Suprapubic skin (tissue), 4 donors: ENCODE data around the gene KLHL8. TPM values are rescaled to one million over a fixed set of nuclear protein-coding genes. Genes with fewer than 3 reads are reported as not detected.

Experiments used
- DNase-seq, 2 donors: peaks; one replicate each; pipeline ENCODE4 v3.0.0-alpha.2; 2019; ENCODE audit warnings: low spot score in 2 of 2
- H3K27ac ChIP-seq: fragments of 200-600 bp; sonication (generic); one replicate; pipeline ENCODE4 v1.5.1; 2019
- H3K27me3 ChIP-seq: fragments of 200-600 bp; sonication (generic); one replicate; pipeline ENCODE4 v1.5.1; 2019
- H3K36me3 ChIP-seq: fragments of 200-600 bp; sonication (generic); one replicate; pipeline ENCODE4 v1.5.1; 2019
- H3K4me1 ChIP-seq: fragments of 200-600 bp; sonication (generic); one replicate; pipeline ENCODE4 v1.5.1; 2019
- H3K4me3 ChIP-seq: fragments of 200-600 bp; sonication (generic); one replicate; pipeline ENCODE4 v1.5.1; 2019; ENCODE audit warnings: mild to moderate bottlenecking
- H3K9me3 ChIP-seq: fragments of 200-600 bp; sonication (generic); one replicate; pipeline ENCODE4 v1.5.1; 2019
- EP300 ChIP-seq: sonication (generic); formaldehyde crosslinking; IDR thresholded peaks from one replicate; pipeline ENCODE4 v1.6.1; 2017; ENCODE audit warnings: antibody characterized with exemption
- POLR2A ChIP-seq, 2 donors: fragments of 450-650 bp; IDR thresholded peaks; one replicate each; pipeline ENCODE4 v1.6.1; 2017; ENCODE audit warnings: antibody characterized with exemption in 2 of 2, mild to moderate bottlenecking in 2 of 2, moderate library complexity in 2 of 2
- POLR2AphosphoS5 ChIP-seq, 3 donors: sonication (generic); formaldehyde crosslinking; IDR thresholded peaks; one replicate each; pipeline ENCODE4 v1.6.1; 2017; ENCODE audit warnings: antibody characterized with exemption in 3 of 3
- WGBS: methylation state at CpG from one replicate; pipeline ENCODE4 v1.1.5; 2018; 5-methylcytosine and 5-hydroxymethylcytosine counted together
- total RNA-seq, 4 donors: library from RNA; depleted of rRNA; stranded (reverse); fragments of >200 nt; gene quantifications; one replicate each; pipeline ENCODE4 v1.1.0, GENCODE V29; 2016
- TF ChIP-seq, protein P1 (sequence below), 2 donors: fragments of 200-600 bp in 1 of 2; fragments of 450-650 bp in 1 of 2; sonication (generic) in 1 of 2; IDR thresholded peaks; one replicate each; pipeline ENCODE4 v1.5.1; 2016 to 2019; ENCODE audit warnings: antibody characterized with exemption in 2 of 2, mild to moderate bottlenecking in 1 of 2, moderate library complexity in 1 of 2

Gene KLHL8
- total RNA-seq, 4 donors from 2014 or later: 6.1 to 10.1 (median 7.2) TPM

DNA sequence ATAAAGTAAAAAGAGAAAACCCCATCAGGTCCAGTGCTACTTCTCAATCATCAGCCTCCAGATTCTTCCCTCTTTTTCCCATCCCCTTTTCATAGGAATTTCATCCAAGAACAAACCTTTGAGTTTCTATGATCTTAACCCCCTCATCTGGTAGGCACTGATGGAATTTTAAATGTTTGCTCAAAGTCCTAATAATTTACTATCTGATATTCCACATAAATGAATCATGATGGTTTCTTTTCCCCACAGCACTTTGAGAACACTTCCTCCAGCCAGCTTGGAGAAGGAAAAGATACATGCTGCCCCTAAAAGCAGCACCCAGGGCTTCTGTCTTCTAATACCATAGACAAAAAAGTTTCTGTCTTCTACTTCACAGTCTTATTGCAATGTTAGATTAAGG, 19.4 kb upstream of the KLHL8 start:
- H3K27ac ChIP-seq: no peak overlapping the region

DNA sequence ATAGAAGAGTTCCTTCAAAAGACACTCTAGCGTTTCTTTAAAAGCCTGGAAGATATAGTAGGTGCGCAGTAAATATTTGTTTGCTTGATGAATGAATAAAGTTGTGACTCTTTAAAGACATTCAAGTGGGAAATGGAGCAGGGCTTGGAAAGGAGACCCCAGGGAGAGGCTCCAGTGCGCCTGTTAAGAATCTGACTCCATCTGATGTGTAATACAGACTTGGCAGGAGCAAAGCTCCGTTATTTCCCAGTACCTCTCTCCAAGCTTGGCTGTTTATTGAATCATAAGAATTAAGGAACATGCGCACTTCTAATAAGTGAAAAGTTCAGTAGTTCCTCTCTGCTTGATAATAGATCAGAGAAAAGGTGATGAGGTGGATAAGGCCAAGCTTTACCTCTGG, 18.8 kb upstream of the KLHL8 start:
- no peak overlapping the region for H3K27ac ChIP-seq
- no peaks in the 10 kb centered on the region for H3K27me3 ChIP-seq
- no peak overlapping the region for H3K4me3 ChIP-seq
- TF ChIP-seq POLR2AphosphoS5 (IDR thresholded peaks at IDR 0.05) (no peak), POLR2A (IDR thresholded peaks at IDR 0.05) (no peak), EP300 (no peak)
- TF ChIP-seq, protein P1, sequence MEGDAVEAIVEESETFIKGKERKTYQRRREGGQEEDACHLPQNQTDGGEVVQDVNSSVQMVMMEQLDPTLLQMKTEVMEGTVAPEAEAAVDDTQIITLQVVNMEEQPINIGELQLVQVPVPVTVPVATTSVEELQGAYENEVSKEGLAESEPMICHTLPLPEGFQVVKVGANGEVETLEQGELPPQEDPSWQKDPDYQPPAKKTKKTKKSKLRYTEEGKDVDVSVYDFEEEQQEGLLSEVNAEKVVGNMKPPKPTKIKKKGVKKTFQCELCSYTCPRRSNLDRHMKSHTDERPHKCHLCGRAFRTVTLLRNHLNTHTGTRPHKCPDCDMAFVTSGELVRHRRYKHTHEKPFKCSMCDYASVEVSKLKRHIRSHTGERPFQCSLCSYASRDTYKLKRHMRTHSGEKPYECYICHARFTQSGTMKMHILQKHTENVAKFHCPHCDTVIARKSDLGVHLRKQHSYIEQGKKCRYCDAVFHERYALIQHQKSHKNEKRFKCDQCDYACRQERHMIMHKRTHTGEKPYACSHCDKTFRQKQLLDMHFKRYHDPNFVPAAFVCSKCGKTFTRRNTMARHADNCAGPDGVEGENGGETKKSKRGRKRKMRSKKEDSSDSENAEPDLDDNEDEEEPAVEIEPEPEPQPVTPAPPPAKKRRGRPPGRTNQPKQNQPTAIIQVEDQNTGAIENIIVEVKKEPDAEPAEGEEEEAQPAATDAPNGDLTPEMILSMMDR (IDR thresholded peaks at IDR 0.05): no peak
- H3K36me3 ChIP-seq: no peaks in the 10 kb centered on the region
- H3K9me3 ChIP-seq: peaks cover 4% of the 10 kb centered on the region
- no peak for DNase-seq
- H3K4me1 ChIP-seq: peaks cover 19% of the 10 kb centered on the region
- 83% methylated on average over 5 of the region's 5 CpGs for WGBS

More for the DNA sequence above, 19.4 kb upstream of the KLHL8 start:
- DNase-seq: no peak
- peaks cover 19% of the 10 kb centered on the region for H3K4me1 ChIP-seq
- peaks cover 4% of the 10 kb centered on the region for H3K9me3 ChIP-seq
- no peak overlapping the region for H3K4me3 ChIP-seq
- TF ChIP-seq EP300 (no peak), POLR2AphosphoS5 (IDR thresholded peaks at IDR 0.05) (no peak), POLR2A (IDR thresholded peaks at IDR 0.05) (no peak)
- TF ChIP-seq, protein P1 (IDR thresholded peaks at IDR 0.05): no peak
- H3K27me3 ChIP-seq: no peaks in the 10 kb centered on the region
- no peaks in the 10 kb centered on the region for H3K36me3 ChIP-seq

DNA sequence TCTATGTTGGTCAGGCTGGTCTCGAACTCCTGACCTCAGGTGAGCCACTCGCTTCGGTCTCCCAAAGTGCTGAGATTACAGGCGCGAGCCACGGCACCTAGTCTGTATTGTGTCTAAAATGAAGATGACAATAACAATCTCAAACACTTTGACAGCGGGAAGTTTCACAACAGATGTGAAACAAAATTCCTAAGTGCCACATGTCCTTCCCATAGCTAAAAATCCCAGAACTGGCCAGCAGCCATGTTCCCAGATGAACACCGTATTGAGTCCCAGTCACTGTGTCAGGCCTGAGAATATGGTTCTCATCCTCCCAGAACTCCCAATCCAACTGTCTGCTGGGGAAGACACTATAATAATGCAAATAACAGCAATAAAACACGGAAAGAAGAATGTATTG, 16.4 kb upstream of the KLHL8 start:
- H3K9me3 ChIP-seq: no peaks in the 10 kb centered on the region
- H3K27me3 ChIP-seq: no peaks in the 10 kb centered on the region
- H3K4me1 ChIP-seq: peaks cover 19% of the 10 kb centered on the region
- DNase-seq: no peak
- H3K36me3 ChIP-seq: no peaks in the 10 kb centered on the region
- H3K27ac ChIP-seq: no peak overlapping the region
- 81% methylated on average over 9 of the region's 9 CpGs for WGBS
- TF ChIP-seq POLR2A (IDR thresholded peaks at IDR 0.05): no peak
- TF ChIP-seq, protein P1 (IDR thresholded peaks at IDR 0.05): no peak
- TF ChIP-seq EP300: no peak
- no peak for TF ChIP-seq POLR2AphosphoS5 (IDR thresholded peaks at IDR 0.05)
- no peak overlapping the region for H3K4me3 ChIP-seq

DNA sequence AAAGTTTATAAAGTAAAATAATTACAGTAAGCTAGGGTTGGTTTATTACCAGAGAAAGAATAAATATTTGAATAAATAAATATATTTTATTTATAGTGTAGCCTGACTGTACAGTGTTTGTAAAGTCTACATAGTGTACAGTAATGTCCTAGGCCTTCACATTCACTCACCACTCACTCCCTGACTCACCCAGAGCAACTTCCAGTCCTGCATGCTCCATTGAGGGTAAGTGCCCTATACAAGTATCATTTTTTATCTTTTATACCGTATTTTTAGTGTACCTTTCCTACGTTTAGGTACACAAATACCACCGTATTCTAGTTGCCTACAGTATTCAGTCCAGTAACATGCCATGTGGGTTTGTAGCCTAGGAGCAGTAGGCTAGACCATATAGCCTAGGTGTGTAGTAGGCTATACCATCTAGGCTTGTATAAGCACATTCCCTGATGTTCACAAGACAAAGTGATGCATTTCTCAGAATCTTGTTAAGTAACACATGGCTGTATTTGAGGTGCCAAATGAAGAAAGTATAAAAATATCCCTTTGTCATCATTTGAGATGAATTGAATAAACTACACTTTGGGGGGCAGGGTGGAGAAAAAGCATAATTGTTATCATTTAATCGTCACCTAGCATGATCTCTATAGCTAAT, 14.7 kb upstream of the KLHL8 start:
- H3K4me1 ChIP-seq: peaks cover 9% of the 10 kb centered on the region
- DNase-seq: no peak
- no peaks in the 10 kb centered on the region for H3K36me3 ChIP-seq
- no peak overlapping the region for H3K27ac ChIP-seq
- peak overlapping the region; percentile 52 for H3K4me3 ChIP-seq
- H3K9me3 ChIP-seq: no peaks in the 10 kb centered on the region
- 58% methylated on average over 4 of the region's 4 CpGs for WGBS
- H3K27me3 ChIP-seq: no peaks in the 10 kb centered on the region
- TF ChIP-seq POLR2AphosphoS5 (IDR thresholded peaks at IDR 0.05): no peak
- TF ChIP-seq, protein P1 (IDR thresholded peaks at IDR 0.05): no peak
- no peak for TF ChIP-seq EP300
- no peak for TF ChIP-seq POLR2A (IDR thresholded peaks at IDR 0.05)

DNA sequence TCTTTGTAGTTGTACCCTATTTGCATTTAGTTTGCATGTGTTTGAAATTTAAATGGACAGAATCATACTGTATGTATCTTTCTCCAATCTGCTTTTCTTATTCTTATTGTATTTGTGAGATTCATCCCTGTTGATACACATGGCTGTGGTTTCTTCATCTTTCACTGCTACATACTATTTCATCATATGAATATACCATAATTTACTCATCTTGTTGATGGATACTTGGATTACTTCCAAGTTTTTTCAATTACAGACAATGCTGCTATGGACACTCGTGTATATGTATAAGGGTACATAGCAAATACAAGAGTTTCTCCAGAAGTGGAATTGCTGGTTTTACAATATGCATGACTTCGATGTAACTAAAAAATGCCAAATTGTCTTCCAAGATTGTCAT, 11.8 kb upstream of the KLHL8 start:
- H3K4me3 ChIP-seq: no peak overlapping the region
- 50% methylated on average over 2 of the region's 2 CpGs for WGBS
- no peak overlapping the region for H3K27ac ChIP-seq
- no peak for DNase-seq
- no peaks in the 10 kb centered on the region for H3K27me3 ChIP-seq
- no peaks in the 10 kb centered on the region for H3K36me3 ChIP-seq
- H3K9me3 ChIP-seq: no peaks in the 10 kb centered on the region
- TF ChIP-seq POLR2A (IDR thresholded peaks at IDR 0.05) (no peak), POLR2AphosphoS5 (IDR thresholded peaks at IDR 0.05) (no peak), EP300 (no peak)
- TF ChIP-seq, protein P1 (IDR thresholded peaks at IDR 0.05): no peak
- peaks cover 4% of the 10 kb centered on the region for H3K4me1 ChIP-seq
